Adrenal gland (tissue), 19 donors: ENCODE measurements around the gene METTL8. TPM values are rescaled to one million over a fixed set of nuclear protein-coding genes. Genes with fewer than 3 reads are reported as not detected.

Experiments
- DNase-seq, 7 donors: peaks; one replicate each; pipeline ENCODE4 v3.0.0-alpha.2; 2019 to 2020
- H3K27ac ChIP-seq, 5 donors: fragments of 200-600 bp; sonication (generic) in 4 of 5; 1 replicate in 3 of 5; 2 replicates in 2 of 5; pipeline versions ENCODE4 v1.5.1 to v1.8.0; 2016 to 2020; ENCODE audit warnings: mild to moderate bottlenecking in 1 of 5
- H3K27me3 ChIP-seq: fragments of 200-600 bp; 2 replicates; pipeline ENCODE4 v1.8.0; 2021
- H3K36me3 ChIP-seq, 2 donors: fragments of 200-600 bp; replicated peaks in 1 of 2; 1 replicate in 1 of 2; 2 replicates in 1 of 2; pipeline versions ENCODE4 v1.5.1 to v1.8.0; 2018 to 2022
- H3K4me1 ChIP-seq, 2 donors: fragments of 200-600 bp; replicated peaks in 1 of 2; 1 replicate in 1 of 2; 2 replicates in 1 of 2; pipeline versions ENCODE4 v1.5.1 to v1.8.0; 2018 to 2021
- H3K4me3 ChIP-seq, 4 donors: fragments of 200-600 bp; sonication (generic) in 3 of 4; one replicate each; pipeline ENCODE4 v1.5.1; 2016 to 2018
- H3K9me3 ChIP-seq, 3 donors: fragments of 200-600 bp; sonication (generic) in 1 of 3; replicated peaks in 1 of 3; 1 replicate in 2 of 3; 2 replicates in 1 of 3; pipeline versions ENCODE4 v1.5.1 to v1.8.0; 2016 to 2021
- CTCF ChIP-seq, 6 experiments: fragments of 450-650 bp in 4 of 6; fragments of 200-600 bp in 2 of 6; sonication (generic) in 1 of 6; IDR thresholded peaks; 1 replicate in 5 of 6; 2 replicates in 1 of 6; pipeline versions ENCODE4 v1.5.1 to v1.8.0; 2016 to 2021; ENCODE audit warnings: antibody characterized with exemption in 6 of 6, mild to moderate bottlenecking in 2 of 6, moderate library complexity in 1 of 6
- POLR2A ChIP-seq, 2 donors: fragments of 450-650 bp; IDR thresholded peaks; one replicate each; pipeline ENCODE4 v1.6.1; 2017; ENCODE audit warnings: antibody characterized with exemption in 2 of 2, mild to moderate bottlenecking in 2 of 2, moderate library complexity in 1 of 2
- WGBS, 4 donors: extraction: QIAGEN DNeasy Blood & Tissue Kit in 2 of 4; methylation state at CpG; one replicate each; pipeline versions ENCODE4 v1.1.5 to v1.1.7; 2013 to 2017; 5-methylcytosine and 5-hydroxymethylcytosine counted together
- intact Hi-C, 2 donors: fragments of 100-400 bp; cut with DNase I; formaldehyde crosslinking; loops; one replicate each; pipeline versions ENCODE4 v1.14.1 to v1.15.0; 2022 to 2023
- long read RNA-seq, 10 donors: library from polyadenylated mRNA in 3 of 10; unstranded in 2 of 10; stranded (forward) in 1 of 10; transcript quantifications; one replicate each; pipeline ENCODE4 v2.0.0 and lab custom pipeline, GENCODE V29; 2021 to 2026
- polyA plus RNA-seq, 3 donors: library from polyadenylated mRNA; stranded (reverse); fragments of 200-250 nt in 2 of 3; fragments of 350-450 nt in 1 of 3; fragmentation: Illumina TruSeq in 1 of 3; extraction: RNeasy Lipid Tissue Mini Kit (QIAGEN cat#74804) in 1 of 3; gene quantifications; one replicate each; pipeline ENCODE4 v1.2.3, GENCODE V29; 2013 to 2014
- total RNA-seq, 9 donors: library from RNA; depleted of rRNA in 4 of 9; stranded (reverse); fragments of >200 nt in 4 of 9; fragments of 120-200 nt in 1 of 9; fragmentation: NEBNext Ultra II Directional in 1 of 9; extraction: Animal tissue kit (Norgen Biotek cat#: 25700) in 1 of 9; gene quantifications; one replicate each; pipeline versions ENCODE4 v1.1.0 to v1.2.4, GENCODE V29; 2013 to 2023
- donor health status: healthy with polysubstance abuse.
- donor health status: Bipolar disorder and iron deficiency.
- donor health status: DM: yes; HTN: yes; CAD: no.
- donor health status: DM: no; HTN: no; CAD: no.
- donor health status: DM: no; HTN: no; CAD: no.
- donor health status: DM: yes; HTN: yes; CAD: no.

The METTL8 gene
- total RNA-seq (10 to 100 TPM; 13.8 to 37.5 (median 19.9) TPM), polyA plus RNA-seq (10 to 100 TPM in 1 of 3 donors, 1 to 10 TPM in 2; 3.3 to 24.7 (median 6.6) TPM)
- long read RNA-seq, donor 1, partial matches to known transcripts: 0 of 2 reads
- long read RNA-seq, donor 1, other reads (novel, unspliced or antisense): 0 of 2 reads
- long read RNA-seq, donor 2, partial matches to known transcripts: 0 of 1 reads
- long read RNA-seq, donor 2, other reads (novel, unspliced or antisense): 0 of 1 reads
- long read RNA-seq, donor 3, partial matches to known transcripts: 0 of 1 reads
- long read RNA-seq, donor 3, other reads (novel, unspliced or antisense): 0 of 1 reads
- long read RNA-seq, donor 4, full-length matches to known transcripts: 3 of 6 reads
- long read RNA-seq, donor 4, partial matches to known transcripts: 1 of 6 reads
- long read RNA-seq, donor 4, other reads (novel, unspliced or antisense): 2 of 6 reads
- long read RNA-seq, donor 5, full-length matches to known transcripts: 3 of 11 reads
- long read RNA-seq, donor 5, partial matches to known transcripts: 0 of 11 reads
- long read RNA-seq, donor 5, other reads (novel, unspliced or antisense): 8 of 11 reads
- long read RNA-seq, donor 6, full-length matches to known transcripts: 1 of 3 reads
- long read RNA-seq, donor 6, partial matches to known transcripts: 2 of 3 reads
- long read RNA-seq, donor 6, other reads (novel, unspliced or antisense): 0 of 3 reads
- long read RNA-seq, donor 7: 0 reads
- long read RNA-seq, donor 8, full-length matches to known transcripts: 1 of 1 reads
- long read RNA-seq, donor 8, partial matches to known transcripts: 0 of 1 reads
- long read RNA-seq, donor 8, other reads (novel, unspliced or antisense): 0 of 1 reads
- long read RNA-seq, donor 9, partial matches to known transcripts: 0 of 4 reads
- long read RNA-seq, donor 9, other reads (novel, unspliced or antisense): 0 of 4 reads
- long read RNA-seq, donor 10, partial matches to known transcripts: 0 of 1 reads
- long read RNA-seq, donor 10, other reads (novel, unspliced or antisense): 0 of 1 reads

GRCh38 chr2:171433763-171434012 lies at the start of gene METTL8:
Gene METTL8, minus strand, starts transcription at chr2:171433990. Its CDS starts 41,805 bp downstream, at chr2:171392185.
- Histone ChIP-seq H3K27ac (peak within 1 kb of the TSS; percentile 87 to 99 (median 97)), H3K9me3 (no peaks in the 10 kb centered on the region), H3K4me1 (peaks cover 7 to 14% of the 10 kb centered on the region in 2 donors), H3K4me3 (peak within 1 kb of the TSS; percentile 17 to 98 (median 50)), H3K27me3 (no peaks in the 10 kb centered on the region), H3K36me3 (no peaks in the 10 kb centered on the region)
- WGBS, 4 donors: 0 to 1% (median 0%) methylated on average over 8 to 15 of the region's 15 CpGs
- no peak for TF ChIP-seq POLR2A (IDR thresholded peaks at IDR 0.05)
- peak in 1 of 6 experiments; percentile 35 for TF ChIP-seq CTCF (IDR thresholded peaks at IDR 0.05)
- no peak for DNase-seq
- intact Hi-C loops: loop anchor here (5.0 to 10.0 kb wide), 2 partner anchors 91 to 461 kb away; partner anchors contain the start of gene CYBRD1 (in 2 of the 2)

- whole genome bisulfite sequencing, 4 donors: 70 to 95% (median 89%) methylated on average over 3 of the region's 3 CpGs
- intact Hi-C loops: no loop called here
Measured at GRCh38 chr2:171482877-171483276, 49.1 kb upstream of the METTL8 start.

GRCh38 chr2:171482308-171482707 lies 48.5 kb upstream of the METTL8 start:
- no peak overlapping the region for H3K27ac ChIP-seq
- H3K4me3 ChIP-seq: no peak overlapping the region
- H3K27me3 ChIP-seq: no peaks in the 10 kb centered on the region
- intact Hi-C loops: no loop called here
- H3K4me1 ChIP-seq: peaks cover 0 to 4% of the 10 kb centered on the region in 2 donors
- TF ChIP-seq POLR2A (IDR thresholded peaks at IDR 0.05) (no peak), CTCF (IDR thresholded peaks at IDR 0.05) (no peak)
- no peaks in the 10 kb centered on the region for H3K36me3 ChIP-seq
- DNase-seq: no peak
- H3K9me3 ChIP-seq: no peaks in the 10 kb centered on the region

More at GRCh38 chr2:171482877-171483276, 49.1 kb upstream of the METTL8 start:
- H3K9me3 ChIP-seq: no peaks in the 10 kb centered on the region
- no peak for TF ChIP-seq CTCF (IDR thresholded peaks at IDR 0.05)
- H3K27me3 ChIP-seq: no peaks in the 10 kb centered on the region
- no peak overlapping the region for H3K27ac ChIP-seq
- H3K36me3 ChIP-seq: no peaks in the 10 kb centered on the region
- no peak for DNase-seq
- peaks cover 0 to 4% of the 10 kb centered on the region in 2 donors for H3K4me1 ChIP-seq
- H3K4me3 ChIP-seq: no peak overlapping the region

- Histone ChIP-seq H3K36me3 (no peaks in the 10 kb centered on the region), H3K9me3 (no peaks in the 10 kb centered on the region), H3K27me3 (no peaks in the 10 kb centered on the region), H3K4me1 (peaks cover 0 to 4% of the 10 kb centered on the region in 2 donors), H3K27ac (no peak overlapping the region), H3K4me3 (no peak overlapping the region)
- intact Hi-C loops: no loop called here
- no peak for DNase-seq
- 93 to 100% (median 96%) methylated on average over 1 of the region's 1 CpG for WGBS, 4 donors
- TF ChIP-seq POLR2A (IDR thresholded peaks at IDR 0.05): no peak
- TF ChIP-seq CTCF (IDR thresholded peaks at IDR 0.05): no peak
Measured at GRCh38 chr2:171480908-171481307, 47.1 kb upstream of the METTL8 start.
